Subcutaneous adipose tissue (tissue), 4 donors: ENCODE measurements around the gene SELENOM. TPM values are rescaled to one million over a fixed set of nuclear protein-coding genes. Genes with fewer than 3 reads are reported as not detected.

Experiments used
- total RNA-seq, 4 donors: library from RNA; depleted of rRNA; stranded (reverse); fragments of >200 nt; gene quantifications; one replicate each; pipeline ENCODE4 v1.1.0, GENCODE V29; 2016
- TF ChIP-seq, protein P1 (sequence below): fragments of 450-650 bp; IDR thresholded peaks from one replicate; pipeline ENCODE4 v1.5.1; 2016; ENCODE audit warnings: low read depth, mild to moderate bottlenecking, control low read depth, antibody characterized with exemption, moderate library complexity

The SELENOM gene
- total RNA-seq, 4 donors from 2014 or later = 226 to 360 (median 279) TPM

- TF ChIP-seq, protein P1, sequence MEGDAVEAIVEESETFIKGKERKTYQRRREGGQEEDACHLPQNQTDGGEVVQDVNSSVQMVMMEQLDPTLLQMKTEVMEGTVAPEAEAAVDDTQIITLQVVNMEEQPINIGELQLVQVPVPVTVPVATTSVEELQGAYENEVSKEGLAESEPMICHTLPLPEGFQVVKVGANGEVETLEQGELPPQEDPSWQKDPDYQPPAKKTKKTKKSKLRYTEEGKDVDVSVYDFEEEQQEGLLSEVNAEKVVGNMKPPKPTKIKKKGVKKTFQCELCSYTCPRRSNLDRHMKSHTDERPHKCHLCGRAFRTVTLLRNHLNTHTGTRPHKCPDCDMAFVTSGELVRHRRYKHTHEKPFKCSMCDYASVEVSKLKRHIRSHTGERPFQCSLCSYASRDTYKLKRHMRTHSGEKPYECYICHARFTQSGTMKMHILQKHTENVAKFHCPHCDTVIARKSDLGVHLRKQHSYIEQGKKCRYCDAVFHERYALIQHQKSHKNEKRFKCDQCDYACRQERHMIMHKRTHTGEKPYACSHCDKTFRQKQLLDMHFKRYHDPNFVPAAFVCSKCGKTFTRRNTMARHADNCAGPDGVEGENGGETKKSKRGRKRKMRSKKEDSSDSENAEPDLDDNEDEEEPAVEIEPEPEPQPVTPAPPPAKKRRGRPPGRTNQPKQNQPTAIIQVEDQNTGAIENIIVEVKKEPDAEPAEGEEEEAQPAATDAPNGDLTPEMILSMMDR = no peak
These were observed 19.0 kb downstream of the SELENOM start for GRCh38 chr22:31088233-31088986.

DNA sequence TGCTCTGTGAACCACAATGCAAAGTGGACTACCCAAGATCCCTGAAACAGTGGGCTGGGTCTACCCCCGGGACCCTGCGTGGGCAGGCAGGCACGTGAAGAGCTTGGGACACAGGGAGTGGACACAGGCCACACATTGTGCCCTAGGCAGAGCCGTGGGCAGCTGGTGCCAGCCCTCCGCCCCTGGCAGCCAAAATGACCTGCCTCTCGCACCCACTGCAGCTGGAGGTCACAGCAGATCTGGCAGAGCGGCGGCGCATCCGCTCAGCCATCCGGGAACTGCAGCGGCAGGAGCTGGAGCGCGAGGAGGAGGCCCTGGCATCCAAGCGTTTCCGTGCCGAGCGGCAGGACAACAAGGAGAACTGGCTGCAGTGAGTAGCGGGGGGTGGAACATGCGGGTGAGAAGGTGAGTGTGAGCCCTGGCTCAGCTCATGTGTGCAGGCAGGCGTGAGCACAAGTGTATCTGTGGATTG, 19.6 kb downstream of the SELENOM start:
- TF ChIP-seq, protein P1 = no peak

- TF ChIP-seq, protein P1 = no peak
These were observed 20.6 kb downstream of the SELENOM start for GRCh38 chr22:31086703-31087330.

DNA sequence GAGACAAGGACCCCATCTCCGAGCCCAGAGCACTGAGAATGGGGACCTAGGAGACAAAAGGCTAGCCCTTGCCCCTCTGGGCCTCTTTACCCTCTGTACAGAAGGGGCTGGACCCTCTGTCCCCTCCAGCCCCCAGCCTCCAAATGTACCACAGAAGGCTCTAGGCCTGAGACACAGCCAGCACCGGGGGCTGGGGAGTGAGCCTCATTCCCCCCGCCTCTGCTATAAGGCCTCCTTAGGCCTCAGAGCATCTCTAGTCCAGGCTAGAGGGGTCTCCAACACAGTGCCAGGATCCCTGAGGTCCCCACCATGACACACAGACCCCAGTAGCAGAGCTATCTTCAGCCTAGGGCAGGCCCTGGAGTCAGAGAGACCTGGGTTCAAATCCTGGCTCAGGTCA, 21.4 kb downstream of the SELENOM start:
- TF ChIP-seq, protein P1 = no peak

DNA sequence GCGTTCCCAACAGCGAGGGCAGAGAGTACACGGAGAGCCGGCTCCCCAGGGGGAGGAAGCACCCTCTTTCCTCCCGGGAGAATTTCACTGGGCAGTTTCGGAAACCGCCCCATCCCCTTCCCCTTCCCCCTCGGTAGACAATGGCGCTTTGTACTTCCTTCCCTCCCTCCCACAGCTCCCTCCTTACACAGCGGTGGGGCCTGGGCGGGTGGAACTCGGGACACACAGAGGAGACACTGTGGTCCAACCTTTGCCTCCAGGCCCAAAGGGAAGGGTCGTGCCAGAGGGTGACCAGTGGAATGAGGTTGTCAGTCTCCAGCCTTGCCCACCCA, 21.9 kb downstream of the SELENOM start:
- TF ChIP-seq, protein P1 = no peak

DNA sequence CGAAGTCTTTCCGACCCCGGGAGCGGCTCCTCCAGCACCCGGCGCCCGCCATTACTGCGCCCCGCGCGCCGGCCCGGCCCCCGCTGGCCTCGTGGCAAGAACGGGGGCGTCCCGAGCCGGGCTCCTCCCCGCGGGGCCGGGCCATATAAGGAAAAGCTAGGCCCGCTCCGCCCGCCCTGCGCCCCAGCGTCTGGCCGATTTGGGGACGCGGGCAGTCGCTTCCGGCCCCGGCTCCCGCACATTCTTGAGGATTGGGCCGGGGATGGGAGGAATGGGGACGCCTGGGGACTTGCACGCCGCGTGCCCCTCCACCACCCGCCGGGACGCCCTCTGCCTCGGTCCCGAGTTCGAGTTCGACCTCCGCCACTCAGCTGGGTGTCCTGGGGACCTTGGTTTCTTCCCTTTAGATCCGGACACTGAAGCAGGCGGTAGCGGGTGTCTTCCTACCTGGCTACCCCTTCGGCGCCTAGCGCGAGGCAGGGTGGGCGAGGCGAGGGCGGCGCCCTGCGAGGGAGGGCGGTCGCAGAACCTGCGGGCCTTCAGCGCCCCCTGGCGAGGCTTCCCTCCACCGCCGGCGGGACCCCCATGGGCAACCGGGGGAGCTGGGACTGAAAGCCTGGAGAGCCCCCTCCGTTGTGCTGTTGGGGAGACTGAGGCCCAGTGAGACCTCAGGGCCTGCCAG, 22.4 kb downstream of the SELENOM start:
- TF ChIP-seq, protein P1 = no peak
